ENCODE data around the gene HTR7. TPM values are rescaled to one million over a fixed set of nuclear protein-coding genes. Genes with fewer than 3 reads are reported as not detected.

Gene HTR7
- total and polyA plus RNA-seq, 2 experiments from 2014 or later: 0.23 to 1.8 TPM

- Histone ChIP-seq H4K20me1 (ENCODE audit: insufficient read depth, poor library complexity, severe bottlenecking) (no peaks in the 10 kb centered on the region), H3K79me2 (no peaks in the 10 kb centered on the region), H2AFZ (no peak overlapping the region), H3K9me2 (replicated peaks; ENCODE audit: insufficient read depth) (no peaks in the 10 kb centered on the region), H3K4me3 (no peak overlapping the region), H3K27ac (no peak overlapping the region), H3K36me3 (replicated peaks; ENCODE audit: insufficient read depth, low read depth) (no peaks in the 10 kb centered on the region), H3K4me1 (ENCODE audit: insufficient read depth) (no peaks in the 10 kb centered on the region), H3K9me3 (ENCODE audit: low read depth) (peaks cover 6% of the 10 kb centered on the region), H3K4me2 (no peak overlapping the region), H3K27me3 (no peaks in the 10 kb centered on the region)
- no peak for DNase-seq (ENCODE audit: low spot score)
- no peak for TF ChIP-seq EZH2 (IDR thresholded peaks at IDR 0.05; ENCODE audit: borderline replicate concordance)
- TF ChIP-seq, protein P1, sequence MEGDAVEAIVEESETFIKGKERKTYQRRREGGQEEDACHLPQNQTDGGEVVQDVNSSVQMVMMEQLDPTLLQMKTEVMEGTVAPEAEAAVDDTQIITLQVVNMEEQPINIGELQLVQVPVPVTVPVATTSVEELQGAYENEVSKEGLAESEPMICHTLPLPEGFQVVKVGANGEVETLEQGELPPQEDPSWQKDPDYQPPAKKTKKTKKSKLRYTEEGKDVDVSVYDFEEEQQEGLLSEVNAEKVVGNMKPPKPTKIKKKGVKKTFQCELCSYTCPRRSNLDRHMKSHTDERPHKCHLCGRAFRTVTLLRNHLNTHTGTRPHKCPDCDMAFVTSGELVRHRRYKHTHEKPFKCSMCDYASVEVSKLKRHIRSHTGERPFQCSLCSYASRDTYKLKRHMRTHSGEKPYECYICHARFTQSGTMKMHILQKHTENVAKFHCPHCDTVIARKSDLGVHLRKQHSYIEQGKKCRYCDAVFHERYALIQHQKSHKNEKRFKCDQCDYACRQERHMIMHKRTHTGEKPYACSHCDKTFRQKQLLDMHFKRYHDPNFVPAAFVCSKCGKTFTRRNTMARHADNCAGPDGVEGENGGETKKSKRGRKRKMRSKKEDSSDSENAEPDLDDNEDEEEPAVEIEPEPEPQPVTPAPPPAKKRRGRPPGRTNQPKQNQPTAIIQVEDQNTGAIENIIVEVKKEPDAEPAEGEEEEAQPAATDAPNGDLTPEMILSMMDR (IDR thresholded peaks at IDR 0.05; ENCODE audit: poor library complexity): no peak
- no peak for TF ChIP-seq EZH2phosphoT487 (IDR thresholded peaks at IDR 0.05; ENCODE audit: low read depth, severe bottlenecking, unreplicated experiment)
- 47% methylated on average over 1 of the region's 1 CpG for WGBS (ENCODE audit: low lambda C conversion rate, missing lambda C conversion rate)
Measured at GRCh38 chr10:90847436-90847835, 10.4 kb downstream of the HTR7 start.

- H3K4me3 ChIP-seq: no peak overlapping the region
- no peaks in the 10 kb centered on the region for H3K4me1 ChIP-seq (ENCODE audit: insufficient read depth)
- H3K27ac ChIP-seq: no peak overlapping the region
- H3K4me2 ChIP-seq: no peak overlapping the region
- WGBS (ENCODE audit: low lambda C conversion rate, missing lambda C conversion rate): 77% methylated on average over 1 of the region's 1 CpG
- no peaks in the 10 kb centered on the region for H3K79me2 ChIP-seq
- H4K20me1 ChIP-seq (ENCODE audit: insufficient read depth, poor library complexity, severe bottlenecking): no peaks in the 10 kb centered on the region
- H3K27me3 ChIP-seq: no peaks in the 10 kb centered on the region
- H3K9me3 ChIP-seq (ENCODE audit: low read depth): peaks cover 6% of the 10 kb centered on the region
- no peak for TF ChIP-seq EZH2phosphoT487 (IDR thresholded peaks at IDR 0.05; ENCODE audit: low read depth, severe bottlenecking, unreplicated experiment)
- TF ChIP-seq, protein P1 (IDR thresholded peaks at IDR 0.05; ENCODE audit: poor library complexity): no peak
- TF ChIP-seq EZH2 (IDR thresholded peaks at IDR 0.05; ENCODE audit: borderline replicate concordance): no peak
- H3K9me2 ChIP-seq (replicated peaks; ENCODE audit: insufficient read depth): no peaks in the 10 kb centered on the region
- H2AFZ ChIP-seq: no peak overlapping the region
- no peak for DNase-seq (ENCODE audit: low spot score)
- no peaks in the 10 kb centered on the region for H3K36me3 ChIP-seq (replicated peaks; ENCODE audit: insufficient read depth, low read depth)
Measured at GRCh38 chr10:90846746-90847145, 11.1 kb downstream of the HTR7 start.

- no peak for DNase-seq (ENCODE audit: low spot score)
- Histone ChIP-seq H3K4me1 (ENCODE audit: insufficient read depth) (no peaks in the 10 kb centered on the region), H3K4me2 (no peak overlapping the region), H3K9me3 (ENCODE audit: low read depth) (peaks cover 6% of the 10 kb centered on the region), H3K27me3 (no peaks in the 10 kb centered on the region), H3K36me3 (replicated peaks; ENCODE audit: insufficient read depth, low read depth) (no peaks in the 10 kb centered on the region), H3K9me2 (replicated peaks; ENCODE audit: insufficient read depth) (no peaks in the 10 kb centered on the region), H3K4me3 (no peak overlapping the region), H3K27ac (no peak overlapping the region), H2AFZ (no peak overlapping the region), H3K79me2 (no peaks in the 10 kb centered on the region), H4K20me1 (ENCODE audit: insufficient read depth, poor library complexity, severe bottlenecking) (no peaks in the 10 kb centered on the region)
- TF ChIP-seq EZH2 (IDR thresholded peaks at IDR 0.05; ENCODE audit: borderline replicate concordance): no peak
- TF ChIP-seq EZH2phosphoT487 (IDR thresholded peaks at IDR 0.05; ENCODE audit: low read depth, severe bottlenecking, unreplicated experiment): no peak
- TF ChIP-seq, protein P1 (IDR thresholded peaks at IDR 0.05; ENCODE audit: poor library complexity): no peak
- WGBS (ENCODE audit: low lambda C conversion rate, missing lambda C conversion rate): 82% methylated on average over 3 of the region's 3 CpGs
Measured at GRCh38 chr10:90845726-90846125, 12.1 kb downstream of the HTR7 start.

- no peaks in the 10 kb centered on the region for H3K9me2 ChIP-seq (replicated peaks; ENCODE audit: insufficient read depth)
- no peaks in the 10 kb centered on the region for H4K20me1 ChIP-seq (ENCODE audit: insufficient read depth, poor library complexity, severe bottlenecking)
- no peaks in the 10 kb centered on the region for H3K27me3 ChIP-seq
- H3K4me1 ChIP-seq (ENCODE audit: insufficient read depth): no peaks in the 10 kb centered on the region
- WGBS (ENCODE audit: low lambda C conversion rate, missing lambda C conversion rate): 83% methylated on average over 1 of the region's 1 CpG
- H3K4me3 ChIP-seq: no peak overlapping the region
- H3K9me3 ChIP-seq (ENCODE audit: low read depth): no peaks in the 10 kb centered on the region
- no peak for DNase-seq (ENCODE audit: low spot score)
- H3K27ac ChIP-seq: no peak overlapping the region
- H3K36me3 ChIP-seq (replicated peaks; ENCODE audit: insufficient read depth, low read depth): no peaks in the 10 kb centered on the region
- H3K79me2 ChIP-seq: no peaks in the 10 kb centered on the region
- TF ChIP-seq EZH2phosphoT487 (IDR thresholded peaks at IDR 0.05; ENCODE audit: low read depth, severe bottlenecking, unreplicated experiment): no peak
- no peak for TF ChIP-seq EZH2 (IDR thresholded peaks at IDR 0.05; ENCODE audit: borderline replicate concordance)
- TF ChIP-seq, protein P1 (IDR thresholded peaks at IDR 0.05; ENCODE audit: poor library complexity): no peak
- H2AFZ ChIP-seq: no peak overlapping the region
- no peak overlapping the region for H3K4me2 ChIP-seq
Measured at GRCh38 chr10:90842725-90843124, 15.1 kb downstream of the HTR7 start.

Measured in hepatocyte (in vitro differentiated cells).